CD4-positive, CD25-positive, alpha-beta regulatory T cell (primary cell): ENCODE data around the gene ANKRA2. TPM values are rescaled to one million over a fixed set of nuclear protein-coding genes. Genes with fewer than 3 reads are reported as not detected.

ENCODE experiments used
- ATAC-seq, 2 donors: fragments of 150-1000 bp; cut with Tn5 transposase; one replicate each; pipeline ENCODE4 v1.10.0; 2021; ENCODE audit warnings: low read depth in 2 of 2, moderate number of reproducible peaks in 2 of 2, moderate library complexity in 1 of 2
- DNase-seq, 3 donors: peaks; one replicate each; pipeline versions ENCODE4 v3.0.0 to v3.0.0-alpha.2; 2012 to 2022; ENCODE audit warnings: mixed read lengths in 1 of 3
- H3K27ac ChIP-seq: one replicate; pipeline ENCODE4 v1.7.0; 2013; ENCODE audit warnings: mild to moderate bottlenecking, low read length; ENCODE audit not compliant: insufficient read depth, poor library complexity, severe bottlenecking
- H3K27me3 ChIP-seq: one replicate; pipeline ENCODE4 v1.7.0; 2013; ENCODE audit warnings: low read length; ENCODE audit not compliant: control insufficient read depth, insufficient read depth
- H3K36me3 ChIP-seq: one replicate; pipeline ENCODE4 v1.7.0; 2013; ENCODE audit warnings: mild to moderate bottlenecking, low read length, moderate library complexity; ENCODE audit not compliant: control insufficient read depth, insufficient read depth
- H3K4me1 ChIP-seq: 2 replicates; pipeline ENCODE4 v1.7.0; 2013; ENCODE audit warnings: mild to moderate bottlenecking, low read length; ENCODE audit not compliant: insufficient read depth, control insufficient read depth, poor library complexity, severe bottlenecking
- H3K4me3 ChIP-seq: one replicate; pipeline ENCODE4 v1.7.0; 2013; ENCODE audit warnings: low read depth, mild to moderate bottlenecking, low read length, moderate library complexity
- H3K9me3 ChIP-seq, 2 experiments: 1 replicate in 1 of 2; 2 replicates in 1 of 2; pipeline ENCODE4 v1.7.0; 2013; ENCODE audit warnings: low read length in 2 of 2, mild to moderate bottlenecking in 1 of 2, moderate library complexity in 1 of 2; ENCODE audit not compliant: control insufficient read depth in 2 of 2
- H3K27ac Mint-ChIP-seq, 3 donors: one replicate each; pipeline ENCODE4 v1.8.0; 2020 to 2022; ENCODE audit warnings: mild to moderate bottlenecking in 3 of 3, mixed read lengths in 3 of 3, moderate library complexity in 2 of 3
- H3K27me3 Mint-ChIP-seq: one replicate; pipeline ENCODE4 v1.8.0; 2022; ENCODE audit warnings: mild to moderate bottlenecking, mixed read lengths
- H3K36me3 Mint-ChIP-seq: one replicate; pipeline ENCODE4 v1.8.0; 2020; ENCODE audit warnings: mixed read lengths
- H3K4me1 Mint-ChIP-seq, 4 donors: one replicate each; pipeline ENCODE4 v1.8.0; 2020 to 2022; ENCODE audit warnings: mixed read lengths in 4 of 4, mild to moderate bottlenecking in 1 of 4
- H3K4me3 Mint-ChIP-seq, 4 donors: one replicate each; pipeline ENCODE4 v1.8.0; 2020 to 2022; ENCODE audit warnings: mild to moderate bottlenecking in 4 of 4, mixed read lengths in 4 of 4, moderate library complexity in 3 of 4
- H3K9me3 Mint-ChIP-seq, 7 donors: one replicate each; pipeline ENCODE4 v1.8.0; 2020 to 2022; ENCODE audit warnings: mixed read lengths in 7 of 7, mild to moderate bottlenecking in 3 of 7, moderate library complexity in 2 of 7
- polyA plus RNA-seq, 4 donors: library from polyadenylated mRNA; unstranded; fragments of 300-500 nt; fragmentation: Illumina TruSeq; gene quantifications; one replicate each; pipeline ENCODE4 v1.2.3, GENCODE V29; 2021
- total RNA-seq: library from RNA; stranded (reverse); gene quantifications from one replicate; pipeline ENCODE4 v1.2.3, GENCODE V29; 2022

ANKRA2 gene
- total and polyA plus RNA-seq, 5 donors from 2014 or later, result 25.3 to 42.9 (median 26.0) TPM

DNA sequence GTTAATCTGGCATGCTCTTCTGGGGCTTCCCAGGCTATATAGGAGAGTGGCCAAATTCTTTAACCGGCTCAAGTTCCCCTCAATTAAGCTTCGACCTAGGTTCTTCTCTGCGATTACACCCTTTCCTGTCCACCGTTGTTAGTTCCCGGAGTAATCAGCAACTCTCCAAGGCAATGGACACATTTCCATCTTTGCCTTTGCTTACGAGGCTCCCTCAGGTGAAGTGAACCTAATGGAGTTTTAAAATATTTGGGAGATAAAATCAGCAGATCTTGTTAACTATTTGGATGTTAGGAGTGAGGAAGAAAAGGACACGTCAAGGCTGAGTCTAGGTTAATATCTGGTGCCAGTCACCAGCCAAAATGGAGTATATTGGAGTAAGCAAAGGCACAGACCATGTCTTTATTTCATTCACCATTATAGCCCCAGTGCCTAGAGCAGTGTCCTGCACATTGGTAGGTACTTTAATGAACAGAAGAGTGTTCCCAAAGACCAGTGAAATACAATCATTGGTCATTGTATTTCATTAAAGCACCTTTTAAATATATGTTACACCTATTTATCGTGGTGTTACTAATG lies 619 bp upstream of the ANKRA2 start:
- H3K27ac ChIP-seq, result peak overlapping the region; percentile 94
- peak overlapping the region; percentile 97 to 100 (median 99) for H3K4me3 Mint-ChIP-seq
- H3K36me3 Mint-ChIP-seq, result peaks cover 3% of the 10 kb centered on the region
- peaks cover 37 to 66% (median 56%) of the 10 kb centered on the region in 4 donors for H3K4me1 Mint-ChIP-seq
- H3K9me3 Mint-ChIP-seq, result no peaks in the 10 kb centered on the region
- H3K27me3 ChIP-seq, result no peaks in the 10 kb centered on the region
- peaks cover 4% of the 10 kb centered on the region for H3K27me3 Mint-ChIP-seq
- no peaks in the 10 kb centered on the region for H3K9me3 ChIP-seq
- H3K4me3 ChIP-seq, result peak overlapping the region; percentile 100
- no peak for ATAC-seq
- DNase-seq, result no peak
- peaks cover 29% of the 10 kb centered on the region for H3K4me1 ChIP-seq
- peaks cover 35% of the 10 kb centered on the region for H3K36me3 ChIP-seq
- H3K27ac Mint-ChIP-seq, result peak overlapping the region; percentile 97 to 100 (median 99)

DNA sequence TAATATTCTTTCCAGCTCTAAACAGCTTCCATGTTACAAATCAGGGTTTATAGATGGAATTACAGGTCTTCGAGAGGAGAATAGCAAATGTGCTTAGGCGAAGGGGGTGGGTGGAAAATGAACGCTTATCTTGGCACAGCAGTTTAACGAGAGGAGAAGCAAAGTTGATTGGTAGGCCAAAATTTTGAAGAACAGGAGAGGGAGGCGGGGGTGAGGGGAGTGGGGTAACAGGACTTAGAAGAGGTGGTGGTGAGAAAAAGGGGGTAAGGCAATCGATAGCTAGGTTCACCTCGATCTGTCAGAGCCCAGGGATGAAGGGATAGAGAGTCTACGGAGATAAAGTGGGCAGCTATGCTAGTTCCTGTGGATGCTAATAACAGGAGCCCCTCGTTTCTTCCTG lies 764 bp downstream of the ANKRA2 start:
- peak overlapping the region; percentile 97 to 100 (median 99) for H3K27ac Mint-ChIP-seq
- peak overlapping the region; percentile 97 to 100 (median 99) for H3K4me3 Mint-ChIP-seq
- peaks cover 29% of the 10 kb centered on the region for H3K4me1 ChIP-seq
- DNase-seq (peak in 1 of 3 donors; percentile 50), ATAC-seq (no peak)
- peaks cover 8% of the 10 kb centered on the region for H3K36me3 Mint-ChIP-seq
- no peaks in the 10 kb centered on the region for H3K9me3 Mint-ChIP-seq
- H3K27me3 Mint-ChIP-seq, result peaks cover 4% of the 10 kb centered on the region
- H3K36me3 ChIP-seq, result peaks cover 32% of the 10 kb centered on the region
- H3K4me3 ChIP-seq, result peak overlapping the region; percentile 100
- peak overlapping the region; percentile 94 for H3K27ac ChIP-seq
- no peaks in the 10 kb centered on the region for H3K27me3 ChIP-seq
- no peaks in the 10 kb centered on the region for H3K9me3 ChIP-seq
- peaks cover 41 to 66% (median 56%) of the 10 kb centered on the region in 4 donors for H3K4me1 Mint-ChIP-seq

DNA sequence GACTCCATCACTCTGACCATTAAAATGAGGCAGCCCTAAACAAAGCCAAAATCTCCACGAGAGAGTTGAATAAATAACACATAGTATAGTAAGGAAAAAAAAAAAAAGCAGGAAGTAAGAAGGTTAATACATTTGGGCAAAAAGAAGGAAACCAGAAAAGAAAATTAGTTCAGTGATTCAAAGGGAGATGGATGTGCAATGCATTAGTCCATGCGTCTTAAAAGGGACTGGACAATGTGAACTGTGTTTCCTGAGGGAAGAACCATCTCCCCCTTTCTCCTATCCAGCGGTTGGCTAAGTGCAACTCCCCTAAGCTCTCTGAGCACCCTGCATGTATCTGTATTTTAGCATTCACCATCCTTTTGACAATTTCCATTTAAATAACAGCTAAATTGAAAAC lies 1.4 kb downstream of the ANKRA2 start:
- ATAC-seq (no peak), DNase-seq (peak in 1 of 3 donors; percentile 4)
- Histone ChIP-seq H3K4me1 (peaks cover 29% of the 10 kb centered on the region), H3K27me3 (no peaks in the 10 kb centered on the region), H3K4me3 (peak overlapping the region; percentile 100), H3K9me3 (no peaks in the 10 kb centered on the region), H3K27ac (no peak overlapping the region), H3K36me3 (peaks cover 30% of the 10 kb centered on the region)
- Mint-ChIP-seq H3K36me3 (peaks cover 8% of the 10 kb centered on the region), H3K4me3 (peak overlapping the region; percentile 97 to 100 (median 99)), H3K27ac (peak overlapping the region; percentile 74 to 99 (median 97)), H3K27me3 (peaks cover 4% of the 10 kb centered on the region), H3K9me3 (no peaks in the 10 kb centered on the region), H3K4me1 (peaks cover 41 to 66% (median 57%) of the 10 kb centered on the region in 4 donors)

DNA sequence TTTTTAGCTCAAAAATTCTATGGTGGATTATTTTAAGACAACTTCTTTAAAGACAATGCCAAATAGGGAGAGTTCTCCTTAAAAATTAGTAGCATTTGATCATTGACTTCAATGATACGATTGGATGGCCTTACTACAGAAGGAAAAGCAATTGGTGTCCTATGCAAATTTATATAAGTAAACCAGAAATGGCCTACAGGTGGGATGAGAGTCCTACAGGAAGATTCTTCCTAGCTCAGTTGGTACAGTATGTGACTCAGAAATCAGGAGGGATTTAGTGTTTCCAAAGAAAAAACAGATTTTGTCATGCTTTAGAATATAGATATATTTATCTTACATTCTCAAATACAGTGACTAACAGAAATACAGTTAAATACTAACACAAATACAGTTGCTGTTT lies 6.5 kb downstream of the ANKRA2 start:
- peaks cover 59% of the 10 kb centered on the region for H3K36me3 ChIP-seq
- Mint-ChIP-seq H3K27me3 (no peaks in the 10 kb centered on the region), H3K9me3 (no peaks in the 10 kb centered on the region), H3K36me3 (peaks cover 33% of the 10 kb centered on the region), H3K4me3 (no peak overlapping the region), H3K4me1 (peaks cover 20 to 30% (median 28%) of the 10 kb centered on the region in 4 donors), H3K27ac (no peak overlapping the region)
- no peaks in the 10 kb centered on the region for H3K27me3 ChIP-seq
- DNase-seq (no peak), ATAC-seq (no peak)
- no peak overlapping the region for H3K4me3 ChIP-seq
- no peak overlapping the region for H3K27ac ChIP-seq
- H3K9me3 ChIP-seq, result no peaks in the 10 kb centered on the region
- peaks cover 6% of the 10 kb centered on the region for H3K4me1 ChIP-seq

DNA sequence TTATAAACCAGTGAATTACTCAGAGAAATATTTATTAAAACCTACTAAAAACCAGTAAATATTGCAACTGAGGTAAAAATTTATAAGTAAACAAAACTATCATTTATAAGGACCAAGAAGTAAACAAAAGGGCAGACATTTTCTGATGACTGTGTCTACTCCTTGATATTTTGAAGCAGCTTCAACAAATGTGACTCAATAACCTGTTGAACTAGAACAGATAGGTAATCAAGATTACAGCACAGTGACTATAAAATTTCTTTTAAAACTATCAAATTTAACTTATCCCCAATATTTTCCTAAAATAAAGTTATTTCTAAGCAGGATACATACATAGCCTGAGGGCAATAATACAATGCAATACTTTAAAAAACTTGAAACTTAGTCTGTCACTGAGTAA lies 12.8 kb downstream of the ANKRA2 start:
- peaks cover 0 to 4% (median 0%) of the 10 kb centered on the region in 4 donors for H3K4me1 Mint-ChIP-seq
- no peak overlapping the region for H3K4me3 Mint-ChIP-seq
- H3K27ac Mint-ChIP-seq, result no peak overlapping the region
- H3K36me3 Mint-ChIP-seq, result peaks cover 27% of the 10 kb centered on the region
- Histone ChIP-seq H3K36me3 (peaks cover 53% of the 10 kb centered on the region), H3K27ac (no peak overlapping the region), H3K4me3 (no peak overlapping the region), H3K9me3 (no peaks in the 10 kb centered on the region), H3K4me1 (no peaks in the 10 kb centered on the region), H3K27me3 (no peaks in the 10 kb centered on the region)
- ATAC-seq, result no peak
- H3K9me3 Mint-ChIP-seq, result no peaks in the 10 kb centered on the region
- peaks cover 5% of the 10 kb centered on the region for H3K27me3 Mint-ChIP-seq
- DNase-seq, result no peak

DNA sequence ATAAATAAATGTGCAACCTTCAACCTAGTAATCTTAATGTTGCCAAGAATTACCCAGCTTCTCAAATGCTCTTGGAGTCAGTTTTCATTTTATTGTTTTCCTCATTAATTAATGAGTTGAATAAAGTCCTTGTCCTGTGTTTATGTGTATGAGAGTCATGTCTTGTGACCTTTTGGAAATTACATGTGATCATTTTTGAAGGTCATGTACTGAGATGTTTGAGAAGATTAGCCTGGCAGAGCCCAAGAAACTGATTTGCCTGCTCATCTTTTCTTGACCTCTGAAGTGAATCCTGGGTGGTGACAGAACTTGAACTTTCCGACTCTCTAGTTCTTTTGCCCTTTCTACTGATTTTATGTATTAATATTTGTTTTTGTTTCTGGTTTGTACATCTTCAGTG lies 15.4 kb downstream of the ANKRA2 start:
- Histone ChIP-seq H3K4me1 (no peaks in the 10 kb centered on the region), H3K4me3 (no peak overlapping the region), H3K27ac (no peak overlapping the region), H3K27me3 (no peaks in the 10 kb centered on the region), H3K9me3 (no peaks in the 10 kb centered on the region), H3K36me3 (peaks cover 36% of the 10 kb centered on the region)
- Mint-ChIP-seq H3K9me3 (no peaks in the 10 kb centered on the region), H3K36me3 (peaks cover 14% of the 10 kb centered on the region), H3K27me3 (peaks cover 5% of the 10 kb centered on the region), H3K4me1 (no peaks in the 10 kb centered on the region), H3K4me3 (no peak overlapping the region), H3K27ac (no peak overlapping the region)
- DNase-seq (no peak), ATAC-seq (no peak)

DNA sequence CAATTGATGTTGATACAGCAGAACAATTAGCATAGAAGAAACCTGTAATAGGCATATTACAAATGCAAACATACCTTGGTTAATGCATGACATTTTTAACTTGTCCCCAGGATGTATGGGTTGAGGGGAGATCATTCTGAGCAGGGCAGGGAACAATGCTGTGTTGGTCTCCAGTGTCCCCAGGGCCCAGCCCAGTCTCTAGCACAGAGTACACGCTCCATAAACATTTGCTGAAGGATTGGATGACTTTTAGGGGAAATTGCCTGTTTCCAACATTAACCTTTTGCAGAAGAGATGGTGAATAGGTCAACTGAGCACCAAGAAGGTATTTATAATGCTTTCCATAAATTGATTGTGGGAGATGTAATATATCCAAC lies 20.0 kb downstream of the ANKRA2 start:
- DNase-seq, result no peak
- Histone ChIP-seq H3K27me3 (peaks cover 6% of the 10 kb centered on the region), H3K9me3 (no peaks in the 10 kb centered on the region), H3K27ac (no peak overlapping the region), H3K36me3 (no peaks in the 10 kb centered on the region), H3K4me1 (no peaks in the 10 kb centered on the region), H3K4me3 (no peak overlapping the region)
- no peak overlapping the region for H3K4me3 Mint-ChIP-seq
- no peaks in the 10 kb centered on the region for H3K9me3 Mint-ChIP-seq
- no peak overlapping the region for H3K27ac Mint-ChIP-seq
- no peak for ATAC-seq
- H3K27me3 Mint-ChIP-seq, result peaks cover 3% of the 10 kb centered on the region
- no peaks in the 10 kb centered on the region for H3K36me3 Mint-ChIP-seq
- peaks cover 0 to 2% (median under 1%) of the 10 kb centered on the region in 4 donors for H3K4me1 Mint-ChIP-seq
